Psoas muscle (tissue), 8 donors: Measurements from ENCODE around the gene COL16A1. TPM values are rescaled to one million over a fixed set of nuclear protein-coding genes. Genes with fewer than 3 reads are reported as not detected.

Source experiments
- ATAC-seq, 4 donors: fragments of 200-7000 bp; cut with Tn5 transposase; one replicate each; pipeline ENCODE4 v1.9.1; 2020; ENCODE audit warnings: moderate library complexity in 3 of 4, mild to moderate bottlenecking in 2 of 4
- DNase-seq, 2 donors: peaks; one replicate each; pipeline ENCODE4 v3.0.0-alpha.2; 2020
- H3K27ac ChIP-seq: fragments of 200-600 bp; one replicate; pipeline ENCODE4 v1.8.0; 2022
- H3K27me3 ChIP-seq, 3 donors: fragments of 200-600 bp in 1 of 3; one replicate each; pipeline versions ENCODE4 v1.6.1 to v1.8.0; 2013 to 2022; ENCODE audit warnings: low read length in 2 of 3, mild to moderate bottlenecking in 2 of 3, moderate library complexity in 1 of 3; ENCODE audit not compliant: insufficient read depth in 3 of 3
- H3K36me3 ChIP-seq, 2 donors: fragments of 200-600 bp in 1 of 2; one replicate each; pipeline versions ENCODE4 v1.6.1 to v1.8.0; 2013 to 2022; ENCODE audit warnings: low read depth in 1 of 2, mild to moderate bottlenecking in 1 of 2, moderate library complexity in 1 of 2; ENCODE audit not compliant: insufficient read depth in 1 of 2
- H3K4me1 ChIP-seq: fragments of 200-600 bp; one replicate; pipeline ENCODE4 v1.8.0; 2022
- H3K4me3 ChIP-seq: fragments of 200-600 bp; one replicate; pipeline ENCODE4 v1.8.0; 2022; ENCODE audit warnings: mild to moderate bottlenecking
- H3K9me3 ChIP-seq: fragments of 200-600 bp; one replicate; pipeline ENCODE4 v1.8.0; 2022
- CTCF ChIP-seq: fragments of 200-600 bp; IDR thresholded peaks from one replicate; pipeline ENCODE4 v1.8.0; 2022; ENCODE audit warnings: antibody characterized with exemption
- WGBS, 3 donors: extraction: QIAGEN DNeasy Blood & Tissue Kit; methylation state at CpG; one replicate each; pipeline versions ENCODE4 v1.1.6 to v1.1.7; 2013; 5-methylcytosine and 5-hydroxymethylcytosine counted together
- intact Hi-C, 2 donors: fragments of 100-400 bp; cut with DNase I; formaldehyde crosslinking; loops; one replicate each; pipeline versions ENCODE4 v1.11.0 to v1.14.2; 2022
- polyA plus RNA-seq, 3 donors: library from polyadenylated mRNA; stranded (reverse); fragments of 200-250 nt; gene quantifications; one replicate each; pipeline ENCODE4 v1.2.3, GENCODE V29; 2013
- total RNA-seq, 4 donors: library from RNA; stranded (reverse); fragmentation: NEBNext Ultra II Directional in 2 of 4; extraction: Animal tissue kit (Norgen Biotek cat#: 25700) in 2 of 4; gene quantifications; one replicate each; pipeline versions ENCODE4 v1.2.1 to v1.2.4, GENCODE V29; 2021 to 2023
- donor health status: healthy with polysubstance abuse.
- donor health status: DM: no; HTN: no; CAD: no; lungs with moderate emphysema.
- donor health status: Bipolar disorder and iron deficiency.
- donor health status: healthy.
- donor health status: DM: yes; HTN: yes; CAD: no.
- donor health status: DM: no; HTN: no; CAD: no.
- donor health status: DM: no; HTN: no; CAD: no.
- donor health status: DM: yes; HTN: yes; CAD: no.

COL16A1 gene
- total and polyA plus RNA-seq, 7 donors = 2.9 to 14.2 (median 6.1) TPM

- H3K36me3 ChIP-seq = no peaks in the 10 kb centered on the region
- TF ChIP-seq CTCF = no peak
- no peak overlapping the region for H3K27ac ChIP-seq
- peaks cover 19% of the 10 kb centered on the region for H3K4me1 ChIP-seq
- peak overlapping the region; percentile 54 for H3K4me3 ChIP-seq
- no peak for ATAC-seq
- WGBS, 3 donors = 78 to 84% (median 83%) methylated on average over 8 of the region's 8 CpGs
- no peaks in the 10 kb centered on the region for H3K9me3 ChIP-seq
- H3K27me3 ChIP-seq = no peaks in the 10 kb centered on the region
- DNase-seq = no peak
- intact Hi-C loops = no loop called here
Observed at GRCh38 chr1:31702836-31703404, 897 bp downstream of the COL16A1 start.

- no peak for TF ChIP-seq CTCF
- DNase-seq = peak; percentile 93 to 95
Observed at GRCh38 chr1:31701091-31701736, 2.6 kb downstream of the COL16A1 start.

GRCh38 chr1:31700468-31701090, 3.2 kb downstream of the COL16A1 start:
- no peak for ATAC-seq
- Histone ChIP-seq H3K4me1 (peaks cover 19% of the 10 kb centered on the region), H3K9me3 (no peaks in the 10 kb centered on the region), H3K27me3 (no peaks in the 10 kb centered on the region), H3K4me3 (no peak overlapping the region), H3K27ac (peak overlapping the region; percentile 56), H3K36me3 (no peaks in the 10 kb centered on the region)
- intact Hi-C loops = no loop called here
- no peak for DNase-seq
- TF ChIP-seq CTCF = no peak
- WGBS, 3 donors = 58 to 61% (median 59%) methylated on average over 7 of the region's 7 CpGs

More at GRCh38 chr1:31701091-31701736, 2.6 kb downstream of the COL16A1 start:
- Histone ChIP-seq H3K27ac (peak overlapping the region; percentile 56), H3K27me3 (no peaks in the 10 kb centered on the region), H3K9me3 (no peaks in the 10 kb centered on the region), H3K36me3 (no peaks in the 10 kb centered on the region), H3K4me1 (peaks cover 19% of the 10 kb centered on the region), H3K4me3 (no peak overlapping the region)
- 21 to 37% (median 24%) methylated on average over 10 of the region's 10 CpGs for WGBS, 3 donors
- peak; percentile 61 to 79 (median 71) for ATAC-seq
- intact Hi-C loops = no loop called here

DNA sequence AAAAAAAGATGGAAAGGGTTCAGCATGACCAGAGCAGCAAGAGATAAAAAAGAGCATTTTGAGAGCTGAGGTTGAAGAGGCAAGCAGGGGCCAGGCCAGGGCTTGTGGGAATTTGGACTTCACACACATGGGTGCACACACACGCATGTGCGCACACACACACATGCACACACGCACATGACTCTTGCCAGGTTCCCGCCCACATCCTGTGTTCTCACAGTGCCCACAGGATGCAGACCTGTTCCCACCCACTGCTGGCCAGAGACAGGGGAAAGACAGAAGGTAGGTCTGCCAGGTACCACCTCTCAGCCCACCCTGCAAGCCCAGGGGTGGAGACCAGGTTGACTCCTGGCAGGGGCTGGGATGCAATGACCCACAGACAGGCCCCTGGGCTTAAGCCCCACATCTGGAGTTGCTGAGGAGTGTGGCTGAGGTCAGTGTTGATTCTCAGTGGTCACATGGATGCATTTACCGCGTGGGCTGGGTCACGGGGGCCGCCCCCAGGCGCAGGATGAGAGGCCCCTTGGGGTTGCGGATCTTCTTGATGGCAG, 4.4 kb downstream of the COL16A1 start:
- TF ChIP-seq CTCF = no peak
- H3K27ac ChIP-seq = peak overlapping the region; percentile 56

More for the DNA sequence above, 4.4 kb downstream of the COL16A1 start:
- intact Hi-C loops = no loop called here
- no peaks in the 10 kb centered on the region for H3K27me3 ChIP-seq
- H3K9me3 ChIP-seq = no peaks in the 10 kb centered on the region
- no peak overlapping the region for H3K4me3 ChIP-seq
- 78 to 90% (median 86%) methylated on average over 10 of the region's 10 CpGs for WGBS, 3 donors
- DNase-seq (no peak), ATAC-seq (no peak)
- no peaks in the 10 kb centered on the region for H3K36me3 ChIP-seq
- peaks cover 19% of the 10 kb centered on the region for H3K4me1 ChIP-seq
